HG03159 (cell line): ENCODE measurements around the gene ERG.
A peak's percentile ranks its signal among the peaks of the same experiment; 100 is the strongest.

Experiments used
- ATAC-seq: cut with Tn5 transposase; IDR thresholded peaks from one replicate; pipeline ENCODE4 v1.9.1; 2021; ENCODE audit warnings: mild to moderate bottlenecking, moderate library complexity; ENCODE audit not compliant: unreplicated experiment

Gene ERG

GRCh38 chr21:38361324-38361723 is 137.0 kb downstream of the ERG start:
- ATAC-seq = no peak

GRCh38 chr21:38359835-38360234 is 138.4 kb downstream of the ERG start:
- ATAC-seq = no peak

GRCh38 chr21:38359090-38359489 is 139.2 kb downstream of the ERG start:
- ATAC-seq = no peak

- ATAC-seq = no peak
Observed at GRCh38 chr21:38358666-38359065, 139.6 kb downstream of the ERG start.

GRCh38 chr21:38358098-38358497 is 140.2 kb downstream of the ERG start:
- no peak for ATAC-seq

DNA sequence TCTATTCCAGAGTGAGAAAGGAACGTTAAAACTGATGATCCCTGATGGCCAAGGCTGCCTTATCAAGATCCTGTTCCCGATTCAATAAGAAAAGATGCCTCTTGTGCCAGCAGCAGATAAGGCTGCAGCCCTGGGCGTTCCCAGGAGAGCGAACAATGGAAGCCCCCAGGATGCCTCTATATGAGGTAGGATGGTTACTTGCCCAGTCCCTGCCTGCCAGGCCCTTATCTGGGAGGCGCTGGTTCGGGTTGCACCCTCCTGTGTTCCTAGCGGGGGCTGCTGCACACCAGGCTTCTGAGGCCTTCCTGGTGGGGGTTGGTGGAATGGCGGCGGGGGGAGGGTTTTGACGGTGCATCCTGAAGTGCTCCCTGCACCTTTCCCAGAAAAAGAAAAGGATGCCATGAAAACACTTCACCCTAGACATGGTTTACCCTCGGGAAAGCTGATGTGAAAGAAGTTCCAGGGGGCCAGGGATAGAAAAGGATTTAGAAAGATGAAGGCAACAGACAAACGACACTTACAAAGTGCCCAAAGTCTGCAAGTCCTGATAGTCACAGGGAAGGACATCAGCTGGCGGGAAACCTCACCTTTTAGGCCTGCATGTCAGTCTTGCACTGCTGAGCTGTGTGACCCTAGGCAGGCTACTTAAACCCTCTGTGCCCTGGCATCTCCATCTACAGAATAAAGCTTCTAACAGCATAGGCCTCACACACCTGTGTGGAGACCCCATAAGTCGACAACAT is 141.2 kb downstream of the ERG start:
- ATAC-seq = no peak

DNA sequence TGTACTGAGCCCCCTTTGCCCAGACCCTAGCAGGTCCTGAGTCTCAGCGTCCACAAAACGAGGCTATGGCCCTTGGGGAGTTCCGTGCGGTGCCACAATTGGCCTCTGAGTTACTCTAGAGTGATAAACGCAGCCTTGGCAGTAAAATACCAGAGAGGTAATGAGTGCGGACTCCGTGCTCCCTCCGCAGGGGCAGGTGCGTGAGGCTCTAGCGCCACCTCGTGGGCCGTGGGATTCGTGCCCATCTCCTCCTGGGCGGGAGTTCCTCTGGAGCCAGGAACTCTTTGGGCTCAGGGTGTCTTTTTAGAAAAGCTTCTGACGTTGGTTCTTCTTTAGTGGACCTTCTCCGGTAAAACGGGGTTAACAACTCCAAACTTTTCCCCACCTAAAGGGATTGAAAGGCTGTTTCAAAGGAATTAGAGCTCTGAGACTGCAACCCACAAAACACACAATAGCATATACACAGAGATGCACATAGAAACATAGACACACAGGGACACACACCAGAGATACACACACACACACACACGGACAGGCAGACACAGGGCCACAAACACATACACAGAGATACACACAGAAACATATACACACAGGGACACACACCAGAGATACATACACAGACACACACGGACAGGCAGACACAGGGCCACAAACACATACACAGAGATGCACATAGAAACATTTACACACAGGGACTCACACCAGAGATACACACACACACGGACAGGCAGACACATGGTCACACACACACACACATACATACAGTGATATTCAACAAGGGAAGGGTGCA is 142.1 kb downstream of the ERG start:
- peak; percentile 58 for ATAC-seq

DNA sequence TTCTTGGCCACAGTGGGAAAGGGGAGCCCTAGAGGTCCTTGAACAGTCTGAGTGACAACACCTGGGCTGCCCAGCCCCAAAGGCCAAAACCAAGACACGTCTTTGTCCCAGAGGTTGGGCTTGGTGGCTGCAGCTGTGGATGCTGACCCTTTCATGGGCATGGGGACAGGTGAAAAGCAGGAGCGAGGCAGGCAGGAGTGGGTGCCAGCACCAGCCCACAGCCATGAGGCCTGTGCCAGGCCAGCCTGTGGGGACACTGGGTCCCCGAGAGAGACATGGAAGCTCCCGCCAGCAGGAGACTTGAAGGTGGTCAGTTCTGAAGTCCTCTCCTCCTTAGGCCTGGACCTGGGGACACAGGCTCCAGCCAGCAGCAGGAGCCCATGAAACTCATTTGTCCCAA is 142.9 kb downstream of the ERG start:
- no peak for ATAC-seq

DNA sequence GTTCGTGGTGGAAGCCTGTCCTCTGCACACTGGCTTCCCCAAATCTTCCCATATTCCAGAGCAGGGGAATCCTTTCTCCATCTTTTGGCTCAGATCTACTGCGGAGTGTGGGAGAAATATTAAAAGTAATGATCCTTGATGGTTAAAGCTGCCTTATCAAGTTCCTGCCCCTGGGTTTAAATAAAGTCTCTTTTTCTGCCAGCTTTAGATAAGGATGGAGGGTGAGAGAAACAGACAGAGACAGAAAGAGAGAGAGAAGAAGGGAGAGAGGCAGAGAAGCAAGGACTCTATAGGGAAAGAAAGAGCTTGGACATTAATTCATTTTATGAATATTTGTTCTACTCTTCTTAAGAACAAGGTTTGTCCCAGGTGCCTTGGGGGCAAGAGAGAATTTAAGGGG is 143.5 kb downstream of the ERG start:
- ATAC-seq = no peak

GRCh38 chr21:38354231-38354630 is 144.0 kb downstream of the ERG start:
- ATAC-seq = no peak

DNA sequence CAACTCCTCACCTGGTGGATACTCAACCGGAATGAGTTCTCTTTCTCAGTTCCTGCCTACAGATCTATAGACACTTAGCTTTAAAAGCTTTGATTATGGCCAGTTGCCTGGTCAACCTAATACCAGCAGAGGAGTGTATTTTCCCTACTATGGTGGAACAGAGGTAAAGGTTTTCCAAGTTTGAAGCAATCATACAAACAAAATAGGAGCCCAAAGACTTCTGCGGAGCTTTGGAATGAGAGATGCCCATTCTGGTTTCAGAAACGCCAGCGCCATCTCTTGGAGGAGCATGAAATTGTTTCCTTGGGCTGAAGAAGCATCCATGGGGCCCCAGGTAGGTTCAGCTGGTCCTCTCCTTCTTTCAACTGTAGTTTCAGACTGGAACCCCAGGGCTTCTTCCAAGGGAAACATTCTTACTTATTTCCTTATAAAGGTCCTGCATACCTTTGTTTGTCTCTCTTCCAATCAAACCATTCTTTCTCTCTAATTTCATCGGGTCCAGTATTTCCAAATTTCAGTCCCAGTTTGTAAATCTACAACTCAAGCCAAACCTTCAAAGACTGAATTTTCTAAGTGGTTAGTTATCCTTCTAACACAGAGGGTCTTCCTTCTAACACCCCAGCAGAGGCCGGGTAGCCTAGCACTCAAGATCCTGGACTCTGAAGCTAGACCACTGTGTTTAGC is 145.6 kb downstream of the ERG start:
- no peak for ATAC-seq

GRCh38 chr21:38351961-38352521 is 146.2 kb downstream of the ERG start:
- no peak for ATAC-seq

GRCh38 chr21:38351176-38351959 is 146.9 kb downstream of the ERG start:
- ATAC-seq = no peak

- ATAC-seq = no peak
Observed at GRCh38 chr21:38350684-38351083, 147.6 kb downstream of the ERG start.

DNA sequence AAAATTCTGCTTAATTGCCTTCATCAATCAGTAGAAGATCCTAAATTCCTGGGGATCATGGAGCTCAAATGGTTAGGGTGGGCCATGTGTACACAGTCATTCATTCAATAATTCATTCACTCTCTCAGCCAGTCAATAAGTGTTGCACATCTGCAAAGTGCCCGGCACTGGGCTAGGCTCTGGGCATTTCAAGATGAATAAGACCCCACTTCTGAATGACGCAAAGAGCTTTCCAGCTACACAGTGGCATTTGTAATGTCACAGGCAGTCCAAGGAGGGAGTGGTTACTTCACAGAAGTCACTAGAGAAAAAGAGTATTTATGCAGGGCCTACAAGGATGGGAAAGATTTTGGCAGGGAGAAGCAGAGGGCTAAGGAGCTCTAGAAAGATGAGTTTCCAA is 148.3 kb downstream of the ERG start:
- no peak for ATAC-seq

- ATAC-seq = no peak
Observed at GRCh38 chr21:38349111-38349746, 149.0 kb downstream of the ERG start.

DNA sequence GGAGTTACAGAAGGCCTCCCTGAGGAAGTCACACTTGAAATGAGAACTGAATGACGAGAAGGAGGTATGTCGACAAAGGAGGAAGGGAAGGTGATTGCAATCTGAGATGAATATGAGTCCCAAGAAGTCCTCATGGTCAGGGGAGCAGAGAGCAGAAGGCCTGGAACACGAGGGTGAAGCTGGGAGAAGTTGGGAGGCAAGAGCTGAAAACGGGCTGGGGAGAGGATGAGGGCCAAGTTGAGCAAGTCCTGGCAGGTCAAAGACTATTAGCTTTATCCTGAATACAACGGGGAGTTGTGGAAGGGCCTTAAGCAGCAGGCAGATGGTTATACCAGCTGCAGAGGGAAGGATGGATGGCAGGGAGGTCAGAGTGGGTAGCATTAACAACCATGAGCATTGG is 152.0 kb downstream of the ERG start:
- no peak for ATAC-seq

DNA sequence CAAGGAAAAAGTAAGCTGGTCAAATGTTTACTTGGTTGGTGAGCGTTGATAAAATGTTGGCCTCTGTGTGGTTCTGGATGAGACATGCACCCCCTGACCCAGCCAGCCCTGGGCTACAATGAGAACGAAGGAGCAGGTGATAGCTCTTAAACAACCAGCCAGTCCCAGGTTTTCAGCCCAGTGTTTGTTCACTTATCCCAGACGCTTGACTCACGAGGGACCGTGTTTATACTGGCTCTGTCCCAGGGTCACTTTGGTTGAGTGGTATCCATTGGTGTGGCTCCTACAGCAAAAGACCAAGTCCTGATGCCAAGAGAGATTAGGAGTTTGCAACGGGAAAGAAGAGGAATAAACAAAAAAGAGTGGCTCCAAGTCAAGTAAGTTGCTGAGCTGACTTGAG is 154.6 kb downstream of the ERG start:
- ATAC-seq = no peak

- no peak for ATAC-seq
Observed at GRCh38 chr21:38342739-38343138, 155.5 kb downstream of the ERG start.

DNA sequence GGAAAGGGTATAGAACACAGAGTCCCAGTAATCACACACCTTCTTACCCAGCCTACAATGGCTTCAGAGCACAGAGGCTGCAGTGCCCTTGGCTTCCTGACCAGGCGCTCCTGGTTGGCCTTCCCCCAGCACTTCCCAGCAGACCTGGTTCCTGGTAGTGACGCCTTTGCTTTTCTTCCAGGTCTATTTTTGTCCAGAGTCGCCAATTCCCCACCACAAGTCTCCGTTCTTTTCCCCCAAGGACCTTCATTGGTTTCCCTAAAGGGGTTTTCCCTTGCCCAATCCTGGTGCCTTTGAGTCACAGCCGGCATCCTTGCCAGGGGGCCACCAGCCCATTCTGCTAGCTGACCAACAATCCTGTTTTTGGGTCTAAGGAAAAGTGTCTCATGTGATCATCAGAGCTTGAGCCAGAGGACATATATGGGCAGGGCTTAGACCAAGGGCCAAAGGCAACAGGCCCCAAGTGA is 156.7 kb downstream of the ERG start:
- ATAC-seq = no peak
